MCF 10A (cell line): ENCODE results near the gene OARD1. TPM values are rescaled to one million over a fixed set of nuclear protein-coding genes. Genes with fewer than 3 reads are reported as not detected.
A peak's percentile ranks its signal among the peaks of the same experiment; 100 is the strongest.

ENCODE experiments used
- BruUV-seq: library from RNA; stranded (reverse); fragments of 400-500 nt; replicated peaks from 2 replicates; lab custom pipeline; 2021; lab: Mats Ljungman, UMichigan
- CTCF ChIA-PET: fragments of 300-600 bp; sonication (Branson Sonifier 250); formaldehyde crosslinking; extraction: SDS; loops from one replicate; lab custom pipeline; 2021; ENCODE audit warnings: antibody characterized with exemption, inconsistent platforms; lab: Yijun Ruan, JAX
- POLR2A ChIA-PET: fragments of 300-600, 350-650 bp; sonication (Branson Sonifier 250); formaldehyde crosslinking; extraction: SDS; loops from one replicate; lab custom pipeline; 2020; ENCODE audit warnings: antibody characterized with exemption, inconsistent platforms; lab: Yijun Ruan, JAX
- DNase-seq: peaks from one replicate; pipeline ENCODE4 v3.0.0-alpha.2; 2018; ENCODE audit not compliant: unreplicated experiment
- H3K27ac Mint-ChIP-seq: one replicate; pipeline ENCODE4 v1.8.0; 2022; ENCODE audit warnings: mild to moderate bottlenecking, low read depth, mixed read lengths; ENCODE audit not compliant: unreplicated experiment
- H3K27me3 Mint-ChIP-seq: one replicate; pipeline ENCODE4 v1.8.0; 2022; ENCODE audit warnings: mixed read lengths; ENCODE audit not compliant: insufficient read depth, unreplicated experiment
- H3K36me3 Mint-ChIP-seq: one replicate; pipeline ENCODE4 v1.8.0; 2022; ENCODE audit warnings: mild to moderate bottlenecking, moderate library complexity, mixed read lengths; ENCODE audit not compliant: insufficient read depth, unreplicated experiment
- H3K4me1 Mint-ChIP-seq: one replicate; pipeline ENCODE4 v1.8.0; 2022; ENCODE audit warnings: mixed read lengths; ENCODE audit not compliant: insufficient read depth, unreplicated experiment
- H3K4me3 Mint-ChIP-seq: one replicate; pipeline ENCODE4 v1.8.0; 2022; ENCODE audit warnings: mild to moderate bottlenecking, moderate library complexity, mixed read lengths; ENCODE audit not compliant: unreplicated experiment
- H3K9me3 Mint-ChIP-seq: one replicate; pipeline ENCODE4 v1.8.0; 2022; ENCODE audit warnings: mixed read lengths; ENCODE audit not compliant: unreplicated experiment
- CTCF ChIP-seq: fragments of 200-600 bp; IDR thresholded peaks from one replicate; pipeline ENCODE4 v1.8.0; 2022; ENCODE audit warnings: antibody characterized with exemption, mild to moderate bottlenecking; ENCODE audit not compliant: unreplicated experiment
- intact Hi-C: fragments of 100-400 bp; cut with micrococcal nuclease; formaldehyde crosslinking; loops from 2 replicates; pipeline ENCODE4 v1.14.1; 2022
- total RNA-seq: library from RNA; stranded (reverse); gene quantifications from 2 replicates; pipeline ENCODE4 v1.2.3, GENCODE V29; 2022

Gene OARD1
- total RNA-seq, 1 experiment from 2014 or later: 28.0 TPM

DNA sequence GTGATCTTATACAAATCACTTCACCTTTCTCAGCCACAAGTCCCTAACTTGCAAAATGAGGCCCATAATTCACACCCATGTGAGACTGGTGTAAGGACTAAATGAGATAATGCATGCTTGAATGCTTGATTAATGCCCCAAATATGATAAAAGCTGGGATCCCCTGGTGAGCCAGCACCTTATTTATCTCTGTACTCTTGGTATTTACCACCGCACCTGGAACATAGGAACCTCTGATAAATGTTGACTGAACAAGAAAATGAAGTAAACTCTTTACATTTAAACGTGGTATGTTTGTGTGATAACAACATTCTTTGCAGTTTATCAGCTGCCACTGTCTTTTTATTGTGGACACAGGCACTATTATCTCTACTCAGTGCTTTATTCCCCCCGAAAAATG is 21.6 kb downstream of the OARD1 start:
- no TSS peak for BruUV-seq
- Mint-ChIP-seq H3K4me1 (no peaks in the 10 kb centered on the region), H3K36me3 (no peaks in the 10 kb centered on the region), H3K4me3 (no peak overlapping the region), H3K27ac (no peak overlapping the region), H3K27me3 (no peaks in the 10 kb centered on the region), H3K9me3 (no peaks in the 10 kb centered on the region)
- DNase-seq: no peak
- CTCF ChIA-PET: interaction anchor here (0.6 to 2.8 kb wide), 4 partner anchors 11 to 1703 kb away, joined by 4 to 13 read pairs (median 6); partner anchors contain the start of gene UNC5CL
- POLR2A ChIA-PET: no interaction called here
- intact Hi-C loops: no loop called here
- TF ChIP-seq CTCF: no peak

GRCh38 chr6:41049955-41050354 is 22.2 kb downstream of the OARD1 start:
- BruUV-seq: no TSS peak
- no peak overlapping the region for H3K27ac Mint-ChIP-seq

GRCh38 chr6:41049521-41049920 is 22.6 kb downstream of the OARD1 start:
- Mint-ChIP-seq H3K4me1 (no peaks in the 10 kb centered on the region), H3K36me3 (no peaks in the 10 kb centered on the region), H3K9me3 (no peaks in the 10 kb centered on the region), H3K27ac (peak overlapping the region; percentile 22), H3K4me3 (no peak overlapping the region), H3K27me3 (no peaks in the 10 kb centered on the region)
- ChIA-PET POLR2A (no interaction called here), CTCF (interaction anchor here (0.7 to 2.8 kb wide), 5 partner anchors 10 to 89 kb away, joined by 4 to 13 read pairs (median 6); partner anchors contain the start of gene UNC5CL)
- no peak for TF ChIP-seq CTCF
- no TSS peak for BruUV-seq
- intact Hi-C loops: no loop called here
- no peak for DNase-seq

More at GRCh38 chr6:41049955-41050354, 22.2 kb downstream of the OARD1 start:
- Mint-ChIP-seq H3K4me3 (no peak overlapping the region), H3K9me3 (no peaks in the 10 kb centered on the region), H3K36me3 (no peaks in the 10 kb centered on the region), H3K4me1 (no peaks in the 10 kb centered on the region), H3K27me3 (no peaks in the 10 kb centered on the region)
- CTCF ChIA-PET: interaction anchor here (1.5 to 2.8 kb wide), 4 partner anchors 10 to 22 kb away, joined by 4 to 13 read pairs (median 7); partner anchors contain the start of gene UNC5CL
- intact Hi-C loops: no loop called here
- no peak for TF ChIP-seq CTCF
- no peak for DNase-seq
- POLR2A ChIA-PET: no interaction called here

DNA sequence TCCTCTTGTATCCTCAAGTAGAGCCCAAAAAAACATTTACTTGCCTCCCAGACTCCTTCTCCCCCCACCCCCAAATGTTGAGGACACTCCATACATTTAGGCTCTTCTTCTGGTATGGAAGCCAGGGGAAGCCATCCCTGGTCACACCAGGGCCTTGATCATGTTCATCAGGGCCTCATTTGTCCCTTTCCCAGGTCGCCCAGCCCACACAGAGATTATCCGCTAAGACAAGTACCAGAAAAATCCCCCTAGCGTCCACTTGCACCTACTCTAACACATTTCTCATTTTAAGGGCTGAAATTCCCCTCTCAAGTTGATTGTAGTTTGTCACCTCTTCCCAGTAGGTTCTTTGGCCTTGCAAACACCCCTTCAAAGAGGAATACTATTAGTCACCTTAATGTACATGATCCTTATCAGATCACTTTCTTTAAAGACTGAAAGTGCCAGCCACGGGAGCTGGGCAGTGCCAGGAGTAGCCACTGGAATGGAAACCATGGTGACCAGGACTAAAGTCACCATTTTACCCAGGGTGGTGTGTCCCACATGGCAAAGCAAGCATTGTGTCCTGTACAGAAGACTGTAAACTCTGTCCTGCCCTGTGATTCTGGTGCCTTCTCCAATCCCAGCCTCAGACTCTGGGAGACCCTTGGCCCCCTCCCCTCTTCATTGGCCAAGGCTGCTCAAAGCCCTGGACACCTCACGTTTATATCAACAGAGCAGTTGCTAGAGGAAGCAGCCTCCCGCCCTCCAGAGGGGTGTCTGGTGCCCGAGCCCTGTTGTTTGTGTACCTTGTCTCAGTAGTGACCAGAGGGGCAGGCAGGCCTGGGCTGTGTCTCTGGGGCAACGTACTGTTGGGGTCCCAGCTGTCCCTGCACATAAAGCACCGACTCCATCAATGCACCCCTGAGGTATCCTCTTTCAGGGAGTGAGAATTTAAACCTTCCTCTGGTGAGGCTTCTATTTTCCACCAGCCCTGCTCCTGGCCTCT is 24.1 kb downstream of the OARD1 start:
- no TSS peak for BruUV-seq
- Mint-ChIP-seq H3K36me3 (no peaks in the 10 kb centered on the region), H3K9me3 (no peaks in the 10 kb centered on the region), H3K27me3 (no peaks in the 10 kb centered on the region), H3K27ac (no peak overlapping the region), H3K4me3 (no peak overlapping the region), H3K4me1 (no peaks in the 10 kb centered on the region)
- ChIA-PET POLR2A (no interaction called here), CTCF (interaction anchor here (0.6 to 2.8 kb wide), 6 partner anchors 8 to 1167 kb away, joined by 4 to 13 read pairs (median 6); partner anchors contain the start of gene UNC5CL)
- no peak for TF ChIP-seq CTCF
- intact Hi-C loops: no loop called here
- no peak for DNase-seq
